B cell (primary cell): Measurements from ENCODE around the gene SKIC8. TPM values are rescaled to one million over a fixed set of nuclear protein-coding genes. Genes with fewer than 3 reads are reported as not detected.

Source experiments
- ATAC-seq: fragments of 200-7000 bp; cut with Tn5 transposase; one replicate; pipeline ENCODE4 v1.10.0; 2021; ENCODE audit warnings: low read depth, mild to moderate bottlenecking, moderate number of reproducible peaks, moderate library complexity
- CTCF ChIA-PET: fragments of 350-600 bp; sonication (Branson Sonifier 250); formaldehyde crosslinking; loops from one replicate; lab custom pipeline; 2021; ENCODE audit warnings: antibody characterized with exemption, inconsistent platforms; lab: Charles Lee
- POLR2A ChIA-PET: fragments of 350-600 bp; sonication (Branson Sonifier 250); formaldehyde crosslinking; loops from one replicate; lab custom pipeline; 2021; ENCODE audit warnings: antibody characterized with exemption; lab: Charles Lee
- DNase-seq: peaks from one replicate; pipeline ENCODE4 v3.0.0; 2013
- H2AFZ ChIP-seq: 2 replicates; pipeline ENCODE4 v1.6.1; 2012; ENCODE audit warnings: mild to moderate bottlenecking, low read depth, low read length; ENCODE audit not compliant: insufficient read depth, poor library complexity, severe bottlenecking
- H3K27ac ChIP-seq, 2 donors: 1 replicate in 1 of 2; 2 replicates in 1 of 2; pipeline ENCODE4 v1.5.1; 2012 to 2013; ENCODE audit warnings: low read length in 2 of 2, mild to moderate bottlenecking in 2 of 2, moderate library complexity in 1 of 2
- H3K27me3 ChIP-seq, 4 experiments: fragments of 200-600 bp in 1 of 4; sonication (generic) in 1 of 4; replicated peaks in 1 of 4; 1 replicate in 2 of 4; 2 replicates in 2 of 4; pipeline versions ENCODE4 v1.6.1 to v1.7.0; 2013 to 2016; ENCODE audit warnings: low read length in 3 of 4, mild to moderate bottlenecking in 2 of 4, mixed read lengths in 1 of 4, moderate library complexity in 1 of 4; ENCODE audit not compliant: insufficient read depth in 4 of 4, control insufficient read depth in 3 of 4; ENCODE audit errors: control extremely low read depth in 1 of 4
- H3K36me3 ChIP-seq, 2 experiments: replicated peaks in 1 of 2; 1 replicate in 1 of 2; 2 replicates in 1 of 2; pipeline versions ENCODE4 v1.6.1 to v1.7.1; 2013; ENCODE audit warnings: low read length in 1 of 2; ENCODE audit not compliant: insufficient read depth in 2 of 2, control insufficient read depth in 1 of 2; ENCODE audit errors: control extremely low read depth in 1 of 2, extremely low read depth in 1 of 2
- H3K4me1 ChIP-seq, 2 donors: fragments of 200-600 bp in 1 of 2; sonication (generic) in 1 of 2; 1 replicate in 1 of 2; 2 replicates in 1 of 2; pipeline versions ENCODE4 v1.5.1 to v1.6.1; 2013 to 2017; ENCODE audit warnings: low read length in 2 of 2; ENCODE audit not compliant: control insufficient read depth in 2 of 2, insufficient read depth in 2 of 2
- H3K4me2 ChIP-seq: replicated peaks from 2 replicates; pipeline ENCODE3; 2012; ENCODE audit warnings: mild to moderate bottlenecking, low read depth, low read length; ENCODE audit not compliant: poor library complexity, severe bottlenecking
- H3K4me3 ChIP-seq, 5 experiments: fragments of 200-600 bp in 1 of 5; sonication (generic) in 1 of 5; 1 replicate in 3 of 5; 2 replicates in 2 of 5; pipeline versions ENCODE4 v1.5.1 to v1.7.0; 2011 to 2016; ENCODE audit warnings: low read length in 4 of 5, mild to moderate bottlenecking in 4 of 5, low read depth in 2 of 5, control low read depth in 1 of 5, moderate library complexity in 1 of 5; ENCODE audit not compliant: insufficient read depth in 1 of 5; ENCODE audit errors: control extremely low read depth in 1 of 5, extremely low read depth in 1 of 5
- H3K79me2 ChIP-seq: fragments of 200-600 bp; sonication (generic); one replicate; pipeline ENCODE4 v1.6.0; 2016; ENCODE audit warnings: low read length; ENCODE audit not compliant: control insufficient read depth, insufficient read depth
- H3K9ac ChIP-seq: fragments of 200-600 bp; sonication (generic); 2 replicates; pipeline ENCODE4 v1.6.1; 2017; ENCODE audit warnings: mild to moderate bottlenecking, low read length, moderate library complexity
- H3K9me3 ChIP-seq, 3 donors: one replicate each; pipeline versions ENCODE4 v1.6.1 to v1.7.1; 2013; ENCODE audit warnings: low read length in 2 of 3; ENCODE audit not compliant: control insufficient read depth in 2 of 3, insufficient read depth in 1 of 3; ENCODE audit errors: control extremely low read depth in 1 of 3
- H4K20me1 ChIP-seq: 2 replicates; pipeline ENCODE4 v1.6.0; 2012; ENCODE audit warnings: mild to moderate bottlenecking, low read length; ENCODE audit not compliant: insufficient read depth, control insufficient read depth, poor library complexity, severe bottlenecking
- H3K27ac Mint-ChIP-seq: one replicate; pipeline ENCODE4 v1.8.0; 2021; ENCODE audit warnings: mixed read lengths
- H3K27me3 Mint-ChIP-seq: one replicate; pipeline ENCODE4 v1.8.0; 2021; ENCODE audit warnings: mixed read lengths
- H3K4me1 Mint-ChIP-seq: one replicate; pipeline ENCODE4 v1.8.0; 2021; ENCODE audit warnings: mixed read lengths
- H3K4me3 Mint-ChIP-seq: one replicate; pipeline ENCODE4 v1.8.0; 2021; ENCODE audit warnings: mixed read lengths
- H3K9me3 Mint-ChIP-seq: one replicate; pipeline ENCODE4 v1.8.0; 2022; ENCODE audit warnings: mixed read lengths; ENCODE audit not compliant: insufficient read depth
- CTCF ChIP-seq: fragments of 200-600 bp; IDR thresholded peaks from one replicate; pipeline ENCODE4 v1.8.0; 2022; ENCODE audit warnings: antibody characterized with exemption, mild to moderate bottlenecking
- EZH2 ChIP-seq: IDR thresholded peaks from 2 replicates; pipeline ENCODE4 v1.6.1; 2012; ENCODE audit warnings: borderline replicate concordance, low read depth, mild to moderate bottlenecking, moderate library complexity, low read length; ENCODE audit not compliant: insufficient read depth, poor library complexity, severe bottlenecking
- WGBS: methylation state at CpG from one replicate; pipeline ENCODE4 v1.1.5; 2013; ENCODE audit warnings: missing lambda C conversion rate; ENCODE audit not compliant: insufficient coverage; 5-methylcytosine and 5-hydroxymethylcytosine counted together
- intact Hi-C: fragments of 100-400 bp; cut with micrococcal nuclease; formaldehyde crosslinking; loops from one replicate; pipeline ENCODE4 v1.10.0; 2022
- polyA plus RNA-seq: library from polyadenylated mRNA; depleted of rRNA; stranded (reverse); fragments of >200 nt; gene quantifications from 2 replicates; pipeline ENCODE4 v1.2.3, GENCODE V29; 2012
- total RNA-seq, 2 donors: library from RNA; stranded (reverse); fragments of 120-200 nt in 1 of 2; gene quantifications; 1 replicate in 1 of 2; 2 replicates in 1 of 2; pipeline versions ENCODE4 v1.2.3 to v1.2.4, GENCODE V29; 2013 to 2022

Gene SKIC8
- total and polyA plus RNA-seq, 2 donors (not counting 1 experiment from before 2014, with no cell fraction given): 31.9 to 40.2 TPM

GRCh38 chr15:78304216-78305066, 5.0 kb upstream of the SKIC8 start:
- no peak overlapping the region for H3K27ac Mint-ChIP-seq
- no peak overlapping the region for H3K9ac ChIP-seq

More at GRCh38 chr15:78304216-78305066, 5.0 kb upstream of the SKIC8 start:
- ChIA-PET CTCF (no interaction called here), POLR2A (no interaction called here)
- Histone ChIP-seq H3K4me2 (no peak overlapping the region), H2AFZ (no peak overlapping the region), H4K20me1 (no peaks in the 10 kb centered on the region), H3K79me2 (no peaks in the 10 kb centered on the region), H3K9me3 (no peaks in the 10 kb centered on the region), H3K27me3 (peaks cover 0 to 16% (median 0%) of the 10 kb centered on the region in 4 experiments), H3K36me3 (no peaks in the 10 kb centered on the region), H3K4me3 (no peak overlapping the region), H3K4me1 (peaks cover 0 to 4% of the 10 kb centered on the region in 2 donors), H3K27ac (no peak overlapping the region)
- TF ChIP-seq CTCF: no peak
- TF ChIP-seq EZH2: no peak
- WGBS: 89% methylated on average over 4 of the region's 9 CpGs
- DNase-seq: no peak
- intact Hi-C loops: no loop called here
- peaks cover 4% of the 10 kb centered on the region for H3K4me1 Mint-ChIP-seq
- no peaks in the 10 kb centered on the region for H3K9me3 Mint-ChIP-seq
- H3K27me3 Mint-ChIP-seq: peaks cover 20% of the 10 kb centered on the region
- H3K4me3 Mint-ChIP-seq: no peak overlapping the region
- ATAC-seq: no peak
